Activated CD4-positive, alpha-beta T cell treated with anti-CD3 and anti-CD28 coated beads for 36 hours (primary cell): Measurements from ENCODE around the gene PARM1. TPM values are rescaled to one million over a fixed set of nuclear protein-coding genes. Genes with fewer than 3 reads are reported as not detected.

Experiments used
- ATAC-seq: fragments of 200-7000 bp; cut with Tn5 transposase; one replicate; pipeline ENCODE4 v1.10.0; 2021; ENCODE audit warnings: mild to moderate bottlenecking, moderate library complexity
- CTCF ChIA-PET: fragments of 350-600 bp; sonication (Branson Sonifier 250); formaldehyde crosslinking; loops from one replicate; lab custom pipeline; 2021; ENCODE audit warnings: antibody characterized with exemption; lab: Charles Lee
- POLR2A ChIA-PET: fragments of 350-600 bp; sonication (Branson Sonifier 250); formaldehyde crosslinking; loops from one replicate; lab custom pipeline; 2021; ENCODE audit warnings: antibody characterized with exemption, inconsistent platforms; lab: Charles Lee
- DNase-seq: peaks from one replicate; pipeline ENCODE4 v3.0.0-alpha.2; 2020
- H3K27ac Mint-ChIP-seq: one replicate; pipeline ENCODE4 v1.8.0; 2021; ENCODE audit warnings: mixed read lengths
- H3K27me3 Mint-ChIP-seq: one replicate; pipeline ENCODE4 v1.8.0; 2021; ENCODE audit warnings: mixed read lengths
- H3K36me3 Mint-ChIP-seq: one replicate; pipeline ENCODE4 v1.8.0; 2021; ENCODE audit warnings: low read depth, mixed read lengths
- H3K4me1 Mint-ChIP-seq: one replicate; pipeline ENCODE4 v1.8.0; 2021; ENCODE audit warnings: mixed read lengths
- H3K4me3 Mint-ChIP-seq: one replicate; pipeline ENCODE4 v1.8.0; 2021; ENCODE audit warnings: mild to moderate bottlenecking, moderate library complexity, mixed read lengths
- H3K9me3 Mint-ChIP-seq: one replicate; pipeline ENCODE4 v1.8.0; 2021; ENCODE audit warnings: low read depth, mixed read lengths
- intact Hi-C, 2 experiments: fragments of 100-400 bp; cut with DNase I in 1 of 2; cut with micrococcal nuclease in 1 of 2; formaldehyde crosslinking; loops; one replicate each; pipeline versions ENCODE4 v1.14.2 to v1.15.1; 2022 to 2024; cut with DNase I, micrococcal nuclease
- total RNA-seq, 2 experiments: library from RNA; stranded (reverse); gene quantifications; one replicate each; pipeline ENCODE4 v1.2.3, GENCODE V29; 2021

Gene PARM1
- total RNA-seq, 2 experiments from 2014 or later: 0.04 to 0.05 TPM

DNA sequence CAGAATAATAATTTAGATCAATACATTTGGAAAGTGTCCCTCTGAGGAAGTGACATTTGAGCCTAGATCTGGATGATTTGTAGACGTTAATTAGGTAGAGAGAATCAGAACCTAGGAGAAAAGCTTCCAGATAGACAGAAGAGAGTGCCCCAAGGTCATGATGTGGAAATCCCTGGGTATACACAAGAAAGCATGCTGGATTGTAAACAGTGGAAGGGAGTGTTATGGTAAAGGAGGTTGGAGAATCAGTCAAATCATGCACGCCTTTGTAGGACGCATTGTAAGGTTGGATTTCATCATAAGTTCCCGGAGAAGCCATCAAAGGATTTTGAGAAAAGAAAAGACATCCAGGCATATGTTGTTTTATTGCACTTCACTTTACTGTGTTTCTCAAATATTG lies 156.3 kb downstream of the PARM1 start:
- no peak overlapping the region for H3K4me3 Mint-ChIP-seq
- POLR2A ChIA-PET: no interaction called here
- intact Hi-C loops: no loop called here
- H3K27ac Mint-ChIP-seq: no peak overlapping the region
- DNase-seq: no peak
- no peak for ATAC-seq
- H3K9me3 Mint-ChIP-seq: no peaks in the 10 kb centered on the region
- no peaks in the 10 kb centered on the region for H3K27me3 Mint-ChIP-seq
- CTCF ChIA-PET: no interaction called here
- H3K4me1 Mint-ChIP-seq: no peaks in the 10 kb centered on the region
- H3K36me3 Mint-ChIP-seq: no peaks in the 10 kb centered on the region

DNA sequence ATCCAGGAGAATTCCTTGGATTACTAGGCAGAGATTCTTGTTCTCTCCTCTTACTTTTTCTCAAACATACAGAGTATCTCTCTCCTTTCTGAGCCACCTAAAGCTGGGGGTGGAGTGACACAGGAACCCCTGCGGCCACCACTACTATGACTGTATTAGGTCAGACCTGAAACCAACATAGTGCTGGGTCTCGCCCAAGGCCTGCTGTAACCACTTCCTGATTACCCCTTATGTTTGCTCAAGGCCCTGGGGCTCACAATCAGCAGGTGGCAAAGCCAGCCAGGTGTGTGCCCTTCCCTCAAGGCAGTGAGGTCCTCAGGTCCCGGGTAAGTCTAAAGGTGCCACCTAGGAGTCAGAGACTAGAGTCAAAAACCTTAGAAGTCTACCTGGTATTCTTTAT lies 166.4 kb downstream of the PARM1 start:
- Mint-ChIP-seq H3K36me3 (no peaks in the 10 kb centered on the region), H3K4me1 (no peaks in the 10 kb centered on the region), H3K27me3 (no peaks in the 10 kb centered on the region), H3K27ac (no peak overlapping the region), H3K4me3 (no peak overlapping the region), H3K9me3 (peaks cover 24% of the 10 kb centered on the region)
- ATAC-seq (no peak), DNase-seq (no peak)
- CTCF ChIA-PET: no interaction called here
- intact Hi-C loops: no loop called here
- POLR2A ChIA-PET: no interaction called here

Other genes with a start within 250 kb of the PARM1 start
- gene BTC, start 138.6 kb upstream of the PARM1 start, total RNA-seq: not detected